Endometrial microvascular endothelial cells (primary cell): Measurements from ENCODE around the gene CSTF3. TPM values are rescaled to one million over a fixed set of nuclear protein-coding genes. Genes with fewer than 3 reads are reported as not detected.
"Not testable (repeated sequence)": the region's sequence is repeated elsewhere in the genome, so short reads cannot be mapped to it uniquely, and the experiment has no call there.

ENCODE experiments used
- in situ Hi-C: cut with HindIII; loops from 2 replicates; pipeline ENCODE4 v1.10.0; 2017; ENCODE audit warnings: low sequenced_read_pairs, low pct_unique_long_range_greater_than_20kb; ENCODE audit errors: inconsistent ontology term
- total RNA-seq: library from RNA; depleted of rRNA; stranded (reverse); fragments of >200 nt; gene quantifications from one replicate; pipeline ENCODE4 v1.2.3, GENCODE V29; 2015; ENCODE audit errors: inconsistent ontology term

Gene CSTF3
- total RNA-seq, 1 donor from 2014 or later, result 28.4 TPM

DNA sequence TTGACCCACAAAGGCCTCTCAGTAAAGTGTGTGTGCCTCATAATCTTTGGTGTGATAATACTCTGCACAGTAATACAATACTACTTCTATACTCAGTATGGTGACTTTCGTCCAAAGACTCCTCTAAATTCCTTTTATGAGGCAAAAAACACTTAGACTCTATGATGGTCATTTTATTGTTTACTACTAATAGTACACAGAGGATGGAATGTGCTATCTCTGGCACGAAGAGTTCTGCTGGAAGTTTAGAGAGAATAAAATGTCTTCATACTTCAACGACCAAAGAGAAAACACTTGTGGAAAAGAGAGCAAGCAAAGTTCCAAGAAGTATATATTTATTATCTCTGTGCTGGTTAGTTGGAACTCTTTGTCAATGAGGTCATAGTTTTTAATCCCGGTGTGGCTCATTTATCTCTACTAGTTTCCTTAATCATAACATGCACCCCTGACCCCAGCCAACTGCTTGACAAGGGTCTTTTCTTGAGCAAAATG is 7.5 kb upstream of the CSTF3 start:
- in situ Hi-C loops, result no loop called here

DNA sequence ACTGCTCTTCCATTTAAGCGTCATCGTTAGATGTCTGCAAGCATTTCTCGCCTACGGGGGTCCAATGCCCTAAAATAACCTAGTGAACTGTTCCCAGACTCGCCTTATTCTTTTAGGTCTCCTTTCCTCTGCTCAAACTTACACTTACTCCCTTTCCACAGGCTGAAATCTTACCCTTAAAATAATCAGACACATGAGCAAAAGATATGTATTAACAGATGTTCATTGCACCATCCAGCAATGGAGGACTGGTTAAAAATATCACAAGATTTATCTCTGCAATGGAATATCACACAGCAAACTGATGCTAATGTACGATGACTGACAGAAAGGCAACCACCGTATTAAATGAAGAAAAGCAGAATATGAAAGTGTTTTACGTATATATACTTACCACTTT is 1.6 kb upstream of the CSTF3 start:
- in situ Hi-C loops, result no loop called here

DNA sequence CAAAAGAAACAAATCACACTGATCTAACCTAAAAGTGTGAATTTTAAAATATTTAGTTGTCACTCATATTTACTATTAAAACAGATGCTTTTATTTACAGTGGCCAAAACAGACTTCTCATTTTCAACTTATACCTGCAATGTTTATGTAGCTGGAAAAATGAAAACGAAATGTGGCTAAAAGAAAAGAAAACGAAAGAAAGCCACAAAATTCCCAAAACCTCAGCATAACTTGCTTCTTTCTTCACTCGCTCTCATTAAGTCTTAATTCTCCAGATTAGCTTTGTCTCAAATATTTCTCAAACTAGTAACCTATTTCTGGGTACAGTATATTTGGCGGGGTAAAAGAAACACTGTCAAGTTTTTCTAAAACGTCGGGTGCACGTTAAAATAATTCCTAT is 693 bp downstream of the CSTF3 start:
- in situ Hi-C loops, result no loop called here

DNA sequence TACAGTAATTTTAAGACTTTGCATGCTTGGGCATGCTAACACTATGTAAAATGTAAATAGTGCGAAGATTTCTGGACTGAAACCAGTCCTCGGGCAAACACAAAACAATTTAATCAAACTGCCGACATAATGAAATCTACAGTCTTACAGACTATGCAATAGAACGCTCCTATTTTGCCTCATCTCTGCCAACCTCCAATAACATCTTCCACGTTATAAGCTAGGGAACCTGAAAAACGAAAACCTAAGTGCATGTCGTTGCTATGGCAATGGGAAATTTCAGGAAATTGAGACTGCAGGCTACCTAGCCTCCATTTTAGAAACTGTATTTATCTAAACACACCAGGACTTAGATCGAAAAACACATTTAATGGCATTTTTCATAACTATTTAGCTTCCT is 1.1 kb downstream of the CSTF3 start:
- in situ Hi-C loops, result no loop called here

DNA sequence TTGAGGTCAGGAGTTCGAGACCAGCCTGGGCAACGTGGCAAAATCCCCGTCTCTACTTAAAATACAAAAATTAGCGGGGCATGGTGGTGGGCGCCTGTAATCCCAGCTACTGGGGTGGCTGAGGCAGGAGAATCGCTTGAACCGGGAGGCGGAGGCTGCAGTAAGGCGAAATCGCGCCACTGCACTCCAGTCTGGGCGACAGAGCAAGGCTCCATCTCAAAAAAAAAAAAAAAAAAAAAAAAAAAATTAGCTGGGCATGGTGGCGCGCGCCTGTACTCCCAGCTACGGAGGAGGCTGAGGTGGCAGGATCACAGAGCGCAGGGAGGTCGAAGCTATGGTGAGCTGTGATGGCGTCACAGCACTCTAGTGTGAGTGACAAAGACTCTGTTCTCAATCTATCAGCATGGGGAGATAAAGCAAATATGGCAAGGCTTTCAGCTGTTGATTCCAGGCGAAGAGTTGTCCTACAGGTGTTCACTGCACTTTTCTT is 1.9 kb downstream of the CSTF3 start:
- in situ Hi-C loops, result not testable (repeated sequence)

DNA sequence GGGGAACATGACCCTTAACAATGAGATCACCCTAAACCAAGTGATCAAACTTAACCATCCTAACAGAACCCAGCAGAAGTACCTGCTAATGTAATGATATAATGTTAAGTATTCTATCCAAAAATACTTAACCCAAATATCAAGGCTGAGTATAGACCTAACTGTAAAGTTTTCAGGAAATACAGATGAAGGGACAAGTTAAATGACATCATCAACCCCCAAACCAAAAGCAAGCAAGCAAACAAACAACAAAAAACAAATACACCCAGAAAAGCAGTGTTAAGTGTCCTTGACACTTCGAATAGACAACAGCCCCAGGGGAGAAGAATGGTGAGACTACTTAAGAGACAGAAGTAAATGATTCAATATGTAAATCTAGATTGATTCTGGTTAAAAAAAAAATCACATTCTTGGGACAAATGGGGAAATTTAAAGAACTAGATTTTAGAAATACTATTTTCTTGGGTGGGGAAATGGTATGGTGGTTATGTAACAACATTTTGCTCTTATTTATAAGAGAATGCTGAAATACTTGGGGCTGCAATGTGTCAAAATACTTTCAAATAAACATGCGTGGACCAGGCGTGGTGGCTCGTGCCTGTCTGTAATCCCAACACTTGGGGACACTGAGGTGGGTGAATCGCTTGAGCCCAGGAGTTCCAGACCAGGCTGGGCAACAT is 2.5 kb downstream of the CSTF3 start:
- in situ Hi-C loops, result no loop called here

DNA sequence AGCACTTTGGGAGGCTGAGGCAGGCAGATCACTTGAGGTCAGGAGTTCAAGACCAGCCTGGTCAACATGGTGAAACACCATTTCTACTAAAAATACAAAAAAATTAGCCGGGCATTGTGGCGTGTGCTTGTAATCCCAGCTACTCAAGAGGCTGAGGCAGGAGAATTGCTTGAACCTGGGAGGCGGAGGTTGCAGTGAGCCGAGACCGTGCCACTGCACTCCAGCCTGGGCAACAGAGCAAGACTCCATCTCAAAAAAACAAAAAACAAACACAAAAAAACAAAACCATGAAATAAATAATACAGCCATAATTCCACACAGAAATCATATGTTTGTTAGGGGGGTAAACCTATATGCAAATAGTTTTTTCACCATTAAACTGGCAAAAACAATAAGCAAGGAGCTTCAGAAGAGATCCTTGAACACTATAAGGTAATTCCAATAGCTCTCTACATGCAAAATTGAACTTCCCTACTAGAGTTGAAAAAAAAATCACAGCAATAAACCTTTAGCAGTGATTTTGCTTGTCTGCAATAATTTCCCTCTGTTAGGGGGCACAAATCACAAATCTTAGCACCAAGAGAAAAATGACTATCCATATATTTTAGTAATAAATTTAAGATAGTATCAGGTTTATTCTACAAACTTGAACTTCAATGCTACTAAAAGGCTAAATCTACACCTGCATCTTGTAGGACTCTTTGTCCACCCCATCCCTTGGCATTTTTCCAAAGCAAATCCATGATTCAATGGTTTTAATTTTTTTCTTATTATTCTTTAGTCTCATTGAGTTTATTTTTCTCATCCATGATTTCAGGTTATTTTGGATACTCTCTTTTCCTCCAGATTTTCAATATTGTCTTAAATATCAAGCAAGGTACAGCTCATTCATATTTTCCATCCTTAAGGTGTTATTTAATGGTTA is 3.9 kb downstream of the CSTF3 start:
- in situ Hi-C loops, result no loop called here

DNA sequence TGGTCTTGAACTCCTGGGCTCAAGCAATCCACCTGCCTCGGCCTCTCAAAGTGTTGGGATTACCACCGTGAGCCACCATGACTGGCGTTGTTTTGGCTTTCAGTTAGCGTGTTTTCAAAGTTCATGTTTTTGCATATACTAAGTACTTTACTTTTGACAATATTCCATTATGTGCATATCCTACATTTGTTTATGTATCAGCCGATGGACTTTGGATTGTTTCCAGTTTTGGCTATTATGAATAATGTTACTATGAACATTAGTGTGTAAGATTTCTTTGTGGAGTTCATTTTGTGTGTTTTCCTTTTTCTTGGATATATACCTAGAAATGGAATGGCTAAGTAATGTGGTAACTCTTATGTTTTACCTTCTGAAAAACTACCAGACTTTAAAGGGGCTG is 9.9 kb downstream of the CSTF3 start:
- in situ Hi-C loops, result no loop called here

DNA sequence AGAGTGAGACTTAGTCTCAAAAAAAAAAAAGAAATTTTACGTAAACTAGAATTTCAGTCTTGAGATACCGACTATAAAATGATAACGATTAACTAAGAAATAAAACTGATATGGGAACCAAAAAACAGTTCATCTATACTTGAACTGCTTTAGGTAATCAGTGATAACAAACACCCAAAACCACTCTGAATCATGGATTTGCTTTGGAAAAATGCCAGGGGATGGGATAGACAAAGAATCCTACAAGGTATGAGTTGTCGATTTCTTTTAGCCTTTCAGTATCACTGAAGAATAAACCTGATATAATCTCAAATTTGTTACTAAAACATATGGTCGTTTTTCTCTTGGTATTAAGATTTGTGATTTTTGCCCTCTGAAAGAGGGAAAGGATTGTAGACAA is 13.7 kb downstream of the CSTF3 start:
- in situ Hi-C loops, result no loop called here

DNA sequence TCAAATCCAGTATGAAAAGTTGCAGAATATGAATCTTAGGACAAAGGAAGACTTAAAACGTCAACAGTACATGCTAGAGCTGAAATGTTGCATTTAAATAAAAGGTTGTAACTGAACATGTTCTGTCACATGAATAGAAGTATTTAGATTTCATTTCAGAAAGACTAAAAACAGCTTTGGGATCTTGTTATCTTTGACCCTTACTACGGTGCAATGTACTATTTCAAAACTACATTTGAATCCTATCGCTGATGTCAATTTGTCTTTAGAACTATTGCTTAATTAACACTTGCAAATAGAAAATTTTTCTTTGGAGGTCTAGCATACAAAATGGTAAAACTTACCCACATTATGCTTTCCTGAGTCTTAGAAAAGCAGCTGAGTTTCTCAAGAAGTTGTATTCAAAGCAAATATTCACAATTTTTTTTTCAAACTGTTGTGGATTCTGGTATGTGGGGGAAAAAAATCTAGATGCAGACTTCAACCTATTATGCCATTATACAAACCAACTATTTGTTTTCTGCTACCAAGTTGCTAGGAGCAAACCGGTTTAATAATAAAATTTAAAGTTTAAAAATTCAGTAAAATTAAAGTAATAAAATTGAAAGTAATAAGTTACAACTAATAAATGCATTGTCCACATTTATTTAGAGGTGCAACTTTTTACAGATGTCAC is 25.4 kb downstream of the CSTF3 start:
- in situ Hi-C loops, result no loop called here

DNA sequence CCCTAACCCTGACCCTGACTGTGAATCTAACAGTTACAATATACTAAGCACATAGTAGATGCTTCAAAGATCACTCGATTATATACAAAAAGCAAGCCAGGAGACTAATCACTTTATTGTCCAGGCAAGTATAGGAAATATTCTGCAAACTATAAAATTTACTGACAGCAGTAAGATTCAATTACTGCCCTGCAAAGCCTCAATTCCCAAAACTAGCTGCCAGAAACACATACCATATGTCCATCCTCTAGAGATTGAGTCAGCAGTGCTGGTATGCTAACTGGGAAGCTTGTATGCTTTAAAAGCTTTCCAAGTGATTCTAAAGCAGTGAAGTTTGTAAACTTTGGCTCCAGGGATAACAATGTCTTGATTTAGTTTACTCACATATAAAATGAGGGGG is 26.1 kb downstream of the CSTF3 start:
- in situ Hi-C loops, result no loop called here

DNA sequence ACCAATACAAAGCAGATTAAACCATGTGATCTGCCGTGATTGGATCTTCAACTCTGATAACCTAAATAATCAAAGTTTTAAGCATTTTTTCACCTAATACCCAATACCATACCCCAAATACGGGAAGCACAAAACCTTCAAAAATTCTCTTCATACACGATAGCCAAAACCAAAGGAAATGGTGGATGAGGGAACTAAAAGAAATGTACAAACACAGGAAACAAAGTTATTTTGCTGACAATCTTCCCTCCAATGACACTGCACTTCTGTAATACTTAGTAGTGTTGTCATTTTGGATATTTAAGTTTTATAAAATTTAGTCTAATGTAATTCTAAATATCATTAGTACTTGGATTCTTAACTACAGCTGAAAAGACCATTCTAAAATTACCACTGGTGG is 27.0 kb downstream of the CSTF3 start:
- in situ Hi-C loops, result no loop called here

DNA sequence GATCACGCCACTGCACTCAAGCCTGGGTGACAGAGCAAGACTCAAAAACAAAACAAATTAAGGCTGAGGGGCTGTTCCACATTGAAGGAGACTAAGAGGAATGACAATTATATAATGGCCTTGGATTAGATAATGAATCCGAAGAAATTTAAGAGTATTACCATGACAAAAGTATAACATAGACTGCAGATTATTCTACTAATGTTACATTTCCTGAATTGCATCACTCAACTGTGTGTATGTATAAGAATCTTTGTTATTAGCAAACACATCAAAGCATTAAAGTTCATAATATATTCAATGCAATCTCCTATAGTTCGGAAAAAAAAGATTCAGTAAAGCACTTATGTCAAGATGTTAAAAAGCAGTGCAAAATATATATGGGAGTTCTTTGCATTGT is 27.5 kb downstream of the CSTF3 start:
- in situ Hi-C loops, result no loop called here

DNA sequence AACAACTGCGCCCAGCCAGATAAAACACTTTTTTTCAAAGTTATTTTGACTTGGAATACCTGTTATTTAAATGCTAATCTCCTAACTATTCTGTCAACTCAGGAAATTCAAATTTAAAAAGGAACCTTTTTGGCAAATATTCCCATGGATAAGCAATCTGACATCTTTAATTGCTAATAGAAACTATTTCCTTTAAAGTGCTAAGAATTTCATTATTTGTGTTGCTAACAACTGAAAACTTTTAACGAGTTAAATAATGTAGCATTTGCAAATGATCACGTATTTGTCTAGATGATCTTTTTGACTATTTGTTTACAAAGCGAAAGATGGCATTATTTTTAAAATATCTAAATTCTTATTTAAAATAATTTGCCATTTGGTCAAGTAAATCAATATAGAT is 28.8 kb downstream of the CSTF3 start:
- in situ Hi-C loops, result no loop called here

DNA sequence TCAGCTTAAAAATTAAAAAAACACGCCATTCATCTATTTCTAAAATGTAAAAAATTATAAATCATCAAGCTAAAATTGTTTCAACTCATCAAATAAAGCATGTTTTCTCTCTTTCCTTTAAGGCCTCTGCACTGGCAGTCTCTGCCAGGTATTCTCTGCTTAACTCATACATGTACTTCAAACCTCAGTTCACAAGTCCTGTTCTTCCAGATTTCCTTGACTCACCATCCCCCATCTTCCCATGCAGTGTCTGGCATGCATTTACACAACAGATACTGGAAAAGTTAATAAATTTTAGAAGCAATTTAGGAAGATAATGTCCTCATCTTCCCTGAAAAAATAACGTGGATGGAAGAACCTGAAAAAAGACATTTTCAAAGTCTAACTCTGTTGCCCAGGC is 32.5 kb downstream of the CSTF3 start:
- in situ Hi-C loops, result no loop called here

DNA sequence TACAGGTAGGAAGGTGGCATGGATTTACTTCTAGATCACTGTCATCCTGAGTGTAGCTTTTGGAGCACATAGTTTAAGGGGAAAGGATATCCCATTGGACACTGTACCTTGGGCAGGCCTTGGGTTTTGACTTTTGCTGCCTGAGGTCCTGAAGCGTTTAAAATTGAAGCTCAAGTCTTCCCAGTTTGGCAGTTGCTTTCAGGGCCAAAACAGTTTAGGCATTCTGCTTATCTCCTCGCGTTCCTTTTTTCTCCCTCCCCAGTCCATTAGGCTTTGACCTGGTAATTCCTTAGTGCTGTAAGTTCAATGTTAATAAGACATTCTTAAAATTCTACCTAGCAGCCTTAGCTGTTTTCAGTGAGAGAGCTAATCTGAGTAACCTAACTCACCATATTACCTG is 35.7 kb downstream of the CSTF3 start:
- in situ Hi-C loops, result no loop called here

DNA sequence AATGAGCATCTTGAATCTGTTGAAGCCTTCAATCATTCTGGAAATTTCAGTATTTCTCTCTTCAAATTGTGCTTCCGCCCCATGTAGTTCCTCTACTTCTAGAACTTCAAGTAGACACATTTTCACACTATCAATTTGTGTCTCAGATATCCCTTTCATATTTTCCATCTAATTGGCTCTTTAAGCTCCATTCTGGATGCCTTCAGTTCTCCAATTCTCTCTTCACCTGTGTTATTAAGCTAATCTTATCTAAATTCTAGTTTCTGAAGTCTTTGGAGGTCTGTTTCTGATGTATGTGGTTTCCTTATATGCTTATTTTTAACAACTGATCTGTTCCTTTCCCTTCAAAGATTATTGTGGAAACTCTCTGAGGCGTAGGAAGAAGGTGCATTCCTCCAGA is 36.3 kb downstream of the CSTF3 start:
- in situ Hi-C loops, result no loop called here

DNA sequence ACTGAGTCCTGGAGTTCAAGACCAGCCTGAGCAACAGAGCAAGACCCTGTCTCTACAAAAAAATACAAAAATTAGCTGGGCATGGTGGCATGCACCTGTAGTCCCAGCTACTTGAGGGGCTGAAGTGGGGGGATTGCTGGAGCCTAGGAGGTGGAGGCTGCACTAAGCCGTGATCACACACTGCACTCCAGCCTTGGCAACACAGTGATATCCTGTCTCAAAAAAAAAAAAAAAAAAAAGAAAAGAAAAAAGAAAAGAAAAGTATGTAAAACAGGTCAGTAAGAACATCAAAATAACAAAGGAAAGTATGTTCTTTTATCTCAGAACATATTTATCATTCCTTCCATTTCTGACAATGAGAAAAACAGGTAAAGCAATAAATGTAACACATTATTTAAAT is 38.6 kb downstream of the CSTF3 start:
- in situ Hi-C loops, result not testable (repeated sequence)

DNA sequence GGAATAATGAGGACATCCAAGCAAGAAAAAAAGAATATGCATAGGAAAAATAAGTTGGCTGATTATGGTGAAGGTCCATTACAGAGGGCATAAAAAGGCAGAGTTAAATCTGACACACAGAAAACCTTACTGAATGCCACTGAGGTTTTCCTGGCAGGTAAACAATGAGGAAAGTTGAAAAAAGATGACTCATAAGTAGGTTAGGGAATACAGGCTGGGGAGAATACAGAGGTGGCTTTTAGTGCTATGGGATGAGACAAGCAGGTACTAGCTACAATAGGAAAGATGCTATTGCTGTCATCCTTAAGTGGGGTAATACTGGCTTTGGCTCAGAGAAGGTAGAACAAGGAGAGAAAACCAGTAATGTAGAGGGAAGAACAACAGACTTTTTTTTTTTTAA is 44.7 kb downstream of the CSTF3 start:
- in situ Hi-C loops, result no loop called here

DNA sequence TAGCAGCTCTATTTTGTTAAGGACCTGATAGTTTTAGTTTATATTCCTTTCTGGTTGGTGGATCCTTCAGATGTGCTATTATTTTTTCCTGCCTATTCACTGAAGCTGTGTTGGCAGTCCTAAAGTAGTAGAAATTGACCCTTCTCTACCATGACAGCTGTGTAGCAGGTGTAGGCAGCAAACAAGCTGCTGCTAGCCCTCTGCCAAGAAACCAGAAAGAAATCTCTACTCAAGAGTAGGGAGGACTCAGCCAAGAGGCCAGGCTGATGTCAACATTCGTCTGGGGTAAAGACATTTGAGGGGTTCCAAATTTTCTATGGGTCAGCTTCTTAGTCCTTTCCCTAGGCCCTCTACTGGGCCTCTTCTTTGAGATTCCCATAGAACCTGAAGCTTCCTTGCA is 51.2 kb downstream of the CSTF3 start:
- in situ Hi-C loops, result no loop called here
